Measurements from ENCODE around the gene GNAS-AS1.

Gene GNAS-AS1

DNA sequence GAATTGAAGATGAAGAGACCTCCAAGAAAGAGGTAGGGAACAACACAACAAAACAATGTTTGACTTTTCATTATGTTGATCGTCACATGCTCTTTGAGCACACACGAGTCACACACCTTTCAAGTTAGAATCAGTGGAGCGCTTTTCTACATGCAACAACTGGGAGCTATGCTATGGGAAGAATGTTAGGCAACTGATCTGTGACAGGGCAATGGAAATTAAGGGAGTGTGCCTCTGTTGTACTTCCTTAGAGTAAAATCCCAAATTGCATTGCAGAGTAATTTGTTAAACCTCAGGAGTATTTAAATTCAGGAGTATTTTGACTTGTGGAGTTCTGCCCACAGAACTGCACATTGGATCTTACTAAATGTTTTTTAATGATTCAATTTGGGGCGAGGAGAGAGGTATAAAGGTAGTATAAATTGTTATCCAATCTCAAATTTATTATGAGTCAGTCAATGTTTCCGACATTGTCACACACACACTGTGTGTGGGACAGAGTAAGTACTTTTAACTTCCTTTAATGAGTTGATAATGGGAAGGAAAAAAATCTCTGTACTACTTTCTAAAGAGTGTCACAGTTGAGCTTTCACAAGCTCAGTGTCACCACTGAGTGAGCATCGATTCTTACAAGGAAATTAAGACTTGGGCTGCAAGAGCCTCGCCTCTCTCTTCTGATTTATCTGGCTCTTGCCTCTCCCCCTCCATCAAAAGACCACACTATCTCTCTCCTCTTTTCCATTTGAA is 12.5 kb upstream of the GNAS-AS1 start:
- DNase-seq = no peak

DNA sequence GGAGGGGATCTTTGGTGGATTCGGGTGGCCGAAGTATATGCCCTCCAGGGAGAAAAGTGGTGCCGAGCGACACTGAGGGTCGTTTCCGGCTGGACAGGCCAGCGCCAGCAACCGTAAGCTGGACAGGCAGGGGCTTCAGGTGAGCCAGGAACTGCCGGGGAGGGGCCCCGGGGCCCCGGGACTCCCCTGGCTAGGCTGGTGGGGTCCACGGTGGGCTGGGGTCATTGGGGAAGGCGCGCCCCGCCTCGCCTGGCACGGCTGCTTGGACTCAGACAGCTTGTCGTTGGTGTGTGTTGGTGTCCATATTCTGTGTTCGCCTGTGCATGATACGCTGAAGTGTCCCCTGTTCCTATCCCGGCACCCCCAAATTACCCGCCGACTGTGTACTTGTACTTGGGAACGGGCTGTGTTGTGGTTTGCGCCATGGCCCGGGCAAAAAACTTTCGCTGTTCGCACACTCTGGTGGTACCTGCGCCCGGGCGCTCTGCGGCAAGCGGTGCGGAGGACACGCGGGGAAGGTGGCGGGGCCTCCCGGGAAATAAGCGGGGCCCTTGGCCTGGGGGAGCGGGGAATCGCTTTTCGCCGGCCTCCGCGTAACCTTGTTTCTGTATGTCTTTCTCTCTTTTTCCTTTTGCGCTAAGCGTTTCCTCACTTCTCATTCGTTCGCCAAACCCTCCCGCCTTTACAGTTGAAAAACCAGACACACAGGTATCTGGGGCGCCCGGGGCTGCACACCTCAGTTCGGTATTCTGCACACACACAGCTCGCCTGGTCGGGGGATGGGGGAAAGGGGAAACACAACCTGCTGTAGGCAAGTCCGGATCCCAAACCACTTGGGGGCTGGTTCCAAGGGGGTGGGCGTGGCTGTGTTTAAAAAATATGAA is 5.0 kb upstream of the GNAS-AS1 start:
- DNase-seq = no peak

DNA sequence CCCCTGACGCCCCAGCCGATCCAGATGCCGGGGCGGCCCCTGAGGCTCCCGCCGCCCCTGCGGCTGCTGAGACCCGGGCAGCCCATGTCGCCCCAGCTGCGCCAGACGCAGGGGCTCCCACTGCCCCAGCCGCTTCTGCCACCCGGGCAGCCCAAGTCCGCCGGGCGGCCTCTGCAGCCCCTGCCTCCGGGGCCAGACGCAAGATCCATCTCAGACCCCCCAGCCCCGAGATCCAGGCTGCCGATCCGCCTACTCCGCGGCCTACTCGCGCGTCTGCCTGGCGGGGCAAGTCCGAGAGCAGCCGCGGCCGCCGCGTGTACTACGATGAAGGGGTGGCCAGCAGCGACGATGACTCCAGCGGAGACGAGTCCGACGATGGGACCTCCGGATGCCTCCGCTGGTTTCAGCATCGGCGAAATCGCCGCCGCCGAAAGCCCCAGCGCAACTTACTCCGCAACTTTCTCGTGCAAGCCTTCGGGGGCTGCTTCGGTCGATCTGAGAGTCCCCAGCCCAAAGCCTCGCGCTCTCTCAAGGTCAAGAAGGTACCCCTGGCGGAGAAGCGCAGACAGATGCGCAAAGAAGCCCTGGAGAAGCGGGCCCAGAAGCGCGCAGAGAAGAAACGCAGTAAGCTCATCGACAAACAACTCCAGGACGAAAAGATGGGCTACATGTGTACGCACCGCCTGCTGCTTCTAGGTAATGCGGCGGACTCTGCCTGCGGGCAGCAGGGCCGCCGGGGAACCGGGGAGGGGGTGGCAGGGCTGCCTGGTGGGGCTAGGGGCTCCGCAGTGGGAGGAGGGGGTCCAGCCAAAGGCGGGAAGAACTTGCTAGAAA is 4.2 kb upstream of the GNAS-AS1 start:
- DNase-seq = no peak

DNA sequence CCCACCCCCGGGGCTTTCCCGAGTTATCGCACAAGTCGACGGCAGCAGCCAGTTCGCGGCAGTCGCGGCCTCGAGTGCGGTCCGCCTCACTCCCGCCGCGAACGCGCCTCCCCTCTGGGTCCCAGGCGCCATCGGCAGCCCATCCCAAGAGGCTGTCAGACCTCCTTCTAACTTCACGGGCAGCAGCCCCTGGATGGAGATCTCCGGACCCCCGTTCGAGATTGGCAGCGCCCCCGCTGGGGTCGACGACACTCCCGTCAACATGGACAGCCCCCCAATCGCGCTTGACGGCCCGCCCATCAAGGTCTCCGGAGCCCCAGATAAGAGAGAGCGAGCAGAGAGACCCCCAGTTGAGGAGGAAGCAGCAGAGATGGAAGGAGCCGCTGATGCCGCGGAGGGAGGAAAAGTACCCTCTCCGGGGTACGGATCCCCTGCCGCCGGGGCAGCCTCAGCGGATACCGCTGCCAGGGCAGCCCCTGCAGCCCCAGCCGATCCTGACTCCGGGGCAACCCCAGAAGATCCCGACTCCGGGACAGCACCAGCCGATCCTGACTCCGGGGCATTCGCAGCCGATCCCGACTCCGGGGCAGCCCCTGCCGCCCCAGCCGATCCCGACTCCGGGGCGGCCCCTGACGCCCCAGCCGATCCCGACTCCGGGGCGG is 3.4 kb upstream of the GNAS-AS1 start:
- no peak for DNase-seq

DNA sequence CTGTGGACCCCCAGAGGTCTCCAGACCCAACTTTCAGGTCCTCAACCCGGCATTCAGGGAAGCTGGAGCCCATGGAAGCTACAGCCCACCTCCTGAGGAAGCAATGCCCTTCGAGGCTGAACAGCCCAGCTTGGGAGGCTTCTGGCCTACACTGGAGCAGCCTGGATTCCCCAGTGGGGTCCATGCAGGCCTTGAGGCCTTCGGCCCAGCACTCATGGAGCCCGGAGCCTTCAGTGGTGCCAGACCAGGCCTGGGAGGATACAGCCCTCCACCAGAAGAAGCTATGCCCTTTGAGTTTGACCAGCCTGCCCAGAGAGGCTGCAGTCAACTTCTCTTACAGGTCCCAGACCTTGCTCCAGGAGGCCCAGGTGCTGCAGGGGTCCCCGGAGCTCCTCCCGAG is 2.8 kb upstream of the GNAS-AS1 start:
- no peak for DNase-seq

DNA sequence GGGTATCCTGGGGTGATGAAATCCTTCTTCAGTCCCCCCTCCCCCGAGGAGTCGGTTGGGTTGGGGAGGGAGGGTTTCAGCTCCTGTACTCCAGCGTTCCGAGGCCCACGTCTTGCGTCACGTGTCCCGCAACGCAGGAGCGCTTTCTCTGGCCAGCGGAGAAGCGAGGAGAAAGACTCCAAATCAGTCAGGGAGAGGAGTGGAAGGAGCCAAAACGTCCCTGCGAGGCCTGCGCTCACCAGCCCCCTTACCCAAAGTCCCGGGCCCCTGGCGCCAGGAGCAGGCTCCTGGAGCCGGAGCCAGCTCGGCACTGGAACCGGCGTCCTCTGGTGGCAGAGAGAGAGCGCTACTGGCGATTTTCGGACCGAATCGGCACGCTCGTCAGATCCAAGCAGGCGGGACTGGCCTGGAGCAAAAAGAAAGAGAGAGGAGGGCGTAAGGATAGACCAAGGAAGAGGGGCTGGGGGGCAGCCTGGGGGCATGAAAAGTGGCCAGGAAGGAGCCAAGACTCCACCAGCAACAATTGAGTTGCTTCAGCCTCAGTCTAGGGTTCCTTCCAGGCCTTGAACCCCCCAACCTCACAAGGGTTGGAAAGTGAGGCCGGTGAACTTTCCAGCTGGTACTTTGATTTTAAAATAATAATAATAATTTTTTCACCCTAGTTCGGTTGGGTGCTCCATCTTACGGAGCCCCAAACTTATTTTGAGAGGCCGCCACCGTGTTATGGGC is 2.0 kb upstream of the GNAS-AS1 start, which contains the start of gene GNAS:
GNAS (plus strand) TSS at position 174 of the 729 bp plus-strand sequence.
- DNase-seq = peak in 28 of 58 donors; percentile 2 to 48 (median 12)

DNA sequence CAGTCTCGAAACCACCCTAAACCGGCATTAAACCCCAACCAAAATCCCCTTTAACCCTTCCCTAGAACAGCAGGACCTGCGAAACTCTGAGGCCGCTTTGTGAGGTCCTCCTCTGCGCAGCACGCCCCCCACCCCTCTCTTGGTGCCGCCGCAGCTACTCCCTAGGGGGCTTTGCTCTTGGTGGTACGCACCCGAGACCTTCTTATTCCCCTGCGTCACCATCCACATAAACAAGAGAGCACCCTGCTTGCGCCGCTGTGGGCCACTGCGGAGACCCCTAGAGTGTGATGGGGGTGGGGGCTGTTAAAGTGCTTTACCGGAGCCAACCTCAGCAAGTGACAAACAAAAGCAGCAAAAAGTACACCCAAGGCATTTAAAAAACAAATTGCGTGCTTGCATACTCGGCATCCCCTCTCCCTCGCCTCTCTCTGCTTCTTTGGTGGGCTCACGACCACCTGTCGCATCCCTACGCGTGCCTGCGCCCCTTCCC is 1.3 kb upstream of the GNAS-AS1 start:
- no peak for DNase-seq

DNA sequence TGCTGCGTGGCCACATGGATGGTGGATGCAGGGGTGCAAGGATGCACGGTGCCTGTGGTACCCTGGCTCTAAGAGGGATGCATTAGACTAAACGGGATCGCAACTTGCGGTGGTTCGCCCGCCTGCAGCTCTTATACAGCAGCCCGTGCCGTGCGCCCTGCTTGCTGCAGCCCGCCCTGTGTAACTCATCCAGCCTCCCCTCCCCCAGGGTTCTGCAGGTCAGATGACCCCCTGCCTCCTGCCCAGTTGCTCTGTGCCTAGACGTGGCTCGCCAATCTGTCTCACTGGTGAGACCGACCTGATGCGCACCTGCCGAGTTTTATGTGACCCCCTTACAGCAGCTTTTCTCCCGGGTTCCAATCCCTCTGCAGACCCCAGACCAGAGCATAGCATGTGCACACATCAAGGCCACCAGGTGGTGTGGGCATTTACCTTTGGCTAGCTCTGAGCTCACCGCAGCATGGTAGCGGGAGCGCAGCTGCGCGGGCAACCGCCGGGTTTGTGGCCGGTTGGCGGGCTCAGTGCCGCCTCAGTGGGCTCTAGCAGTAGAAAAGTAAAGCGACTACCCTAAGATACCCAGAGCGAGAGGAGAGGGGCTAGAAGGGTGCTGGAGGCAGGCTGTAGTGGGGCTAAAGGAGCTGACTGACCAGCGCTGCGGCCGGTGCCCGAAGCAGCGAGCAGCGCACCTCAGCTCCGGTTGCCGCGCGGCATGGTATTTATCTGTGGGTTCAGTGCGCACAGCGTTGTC is 693 bp upstream of the GNAS-AS1 start:
- DNase-seq = no peak

DNA sequence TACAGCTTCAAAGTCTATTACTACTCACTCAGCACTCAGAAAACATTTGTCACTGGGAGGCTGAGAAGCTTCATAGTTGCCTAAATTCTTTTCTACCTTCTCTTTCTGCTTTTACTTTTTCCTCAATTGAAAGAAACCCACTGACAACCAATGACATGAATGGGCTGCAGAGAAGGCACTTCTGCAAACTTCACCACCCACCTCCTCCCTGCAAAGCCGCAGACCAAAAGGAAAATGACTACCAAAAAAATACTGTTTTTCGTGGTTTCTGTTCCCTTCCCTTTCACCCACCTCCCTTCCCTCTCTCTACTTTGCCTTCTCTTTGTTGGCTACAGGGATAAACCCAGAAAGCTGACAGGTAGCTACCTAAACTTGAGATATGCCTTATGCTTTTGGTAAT is 3.2 kb downstream of the GNAS-AS1 start:
- DNase-seq = no peak

DNA sequence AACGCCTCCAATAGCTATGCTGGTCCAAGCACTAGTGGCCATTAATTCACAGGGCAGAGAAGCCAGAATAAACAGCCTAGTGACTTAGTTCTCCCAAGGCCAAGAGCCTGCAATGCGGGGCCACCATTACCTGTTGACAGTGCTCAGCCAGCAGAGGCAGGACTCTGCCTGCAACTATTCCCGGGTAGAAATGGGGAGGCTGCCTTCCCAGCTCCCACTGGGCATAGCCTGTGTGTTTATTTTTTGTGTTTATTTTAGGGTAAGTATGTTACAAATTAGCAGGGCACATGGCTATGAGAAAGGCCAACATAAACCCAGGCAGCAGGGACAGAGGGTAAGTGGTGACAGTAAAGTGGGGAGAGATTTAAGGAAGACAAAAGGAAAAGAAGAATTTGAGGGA is 5.0 kb downstream of the GNAS-AS1 start:
- no peak for DNase-seq

DNA sequence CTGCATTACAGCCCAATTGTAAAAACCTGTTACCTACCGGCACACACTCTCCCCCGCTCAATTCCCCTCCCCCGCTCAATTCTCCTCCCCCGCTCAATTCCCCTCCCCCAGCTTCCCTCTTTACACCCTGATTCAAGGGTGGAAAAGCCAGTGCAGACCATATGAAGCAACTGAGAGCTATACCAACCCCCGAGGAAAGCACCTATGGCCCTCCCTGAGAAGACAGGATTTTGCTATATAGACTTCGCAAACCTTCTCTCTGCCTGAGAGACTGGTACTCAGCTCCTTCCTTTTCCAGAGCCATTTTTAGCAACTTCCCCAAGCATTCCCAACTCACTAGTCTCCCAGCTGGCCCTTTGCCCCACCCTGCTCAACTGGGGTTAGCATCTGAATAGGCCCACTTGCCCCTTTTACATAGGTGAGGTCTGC is 7.6 kb downstream of the GNAS-AS1 start:
- DNase-seq = no peak

DNA sequence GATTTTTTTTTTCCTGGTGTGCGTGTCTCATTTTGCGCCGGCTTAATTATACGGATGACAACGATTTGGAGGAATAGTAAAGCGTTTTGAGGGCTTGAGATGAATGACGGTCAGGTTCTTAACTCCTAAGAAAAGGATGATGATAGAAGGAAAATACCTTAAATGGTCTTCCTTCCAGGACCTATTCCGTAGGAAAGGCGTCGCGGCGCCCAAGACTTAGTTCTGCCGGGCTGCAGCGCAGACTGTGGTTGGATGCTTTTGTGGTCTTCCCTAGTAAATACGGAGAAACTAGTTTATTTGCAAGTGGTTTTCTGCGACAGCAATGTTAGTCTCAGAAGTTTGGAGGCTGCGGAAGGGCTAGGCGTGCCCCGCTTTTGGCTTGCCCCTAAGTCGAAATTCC is 8.4 kb downstream of the GNAS-AS1 start:
- no peak for DNase-seq

DNA sequence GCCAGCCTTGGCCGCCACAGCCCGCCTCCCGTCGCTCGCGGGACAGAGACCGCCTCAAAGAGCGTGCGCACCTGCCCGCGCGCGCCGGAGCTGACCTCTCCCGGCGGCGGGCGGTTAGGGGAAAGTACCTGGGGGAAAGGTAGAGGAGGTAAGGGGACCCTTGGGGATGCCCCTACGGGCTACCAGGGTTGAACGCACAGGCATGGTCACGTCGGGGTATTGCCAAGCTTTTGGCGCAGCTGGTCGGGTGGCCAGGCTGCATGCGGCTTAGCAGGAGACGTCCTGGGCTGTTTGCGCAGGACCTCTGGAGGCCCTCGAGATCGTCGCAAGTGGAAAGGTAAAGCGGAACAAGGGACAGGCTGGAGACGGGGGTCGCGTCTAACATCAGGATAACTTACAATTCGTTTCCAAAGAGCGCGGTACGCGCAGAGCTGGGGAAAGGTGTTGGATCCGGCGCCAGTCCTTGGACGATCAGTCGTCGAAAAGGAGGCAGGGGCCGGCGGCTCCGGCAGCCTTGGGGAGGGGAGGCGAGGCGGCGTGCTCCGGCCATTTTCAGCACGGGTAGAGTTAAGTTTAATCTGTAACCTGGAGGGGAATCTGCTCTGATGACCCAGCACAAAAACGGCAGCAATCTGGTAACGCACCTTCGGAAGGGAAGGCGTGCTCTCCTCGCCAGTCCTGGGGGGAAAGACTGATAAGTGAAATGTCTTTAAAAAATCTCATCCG is 9.0 kb downstream of the GNAS-AS1 start:
- DNase-seq = no peak

DNA sequence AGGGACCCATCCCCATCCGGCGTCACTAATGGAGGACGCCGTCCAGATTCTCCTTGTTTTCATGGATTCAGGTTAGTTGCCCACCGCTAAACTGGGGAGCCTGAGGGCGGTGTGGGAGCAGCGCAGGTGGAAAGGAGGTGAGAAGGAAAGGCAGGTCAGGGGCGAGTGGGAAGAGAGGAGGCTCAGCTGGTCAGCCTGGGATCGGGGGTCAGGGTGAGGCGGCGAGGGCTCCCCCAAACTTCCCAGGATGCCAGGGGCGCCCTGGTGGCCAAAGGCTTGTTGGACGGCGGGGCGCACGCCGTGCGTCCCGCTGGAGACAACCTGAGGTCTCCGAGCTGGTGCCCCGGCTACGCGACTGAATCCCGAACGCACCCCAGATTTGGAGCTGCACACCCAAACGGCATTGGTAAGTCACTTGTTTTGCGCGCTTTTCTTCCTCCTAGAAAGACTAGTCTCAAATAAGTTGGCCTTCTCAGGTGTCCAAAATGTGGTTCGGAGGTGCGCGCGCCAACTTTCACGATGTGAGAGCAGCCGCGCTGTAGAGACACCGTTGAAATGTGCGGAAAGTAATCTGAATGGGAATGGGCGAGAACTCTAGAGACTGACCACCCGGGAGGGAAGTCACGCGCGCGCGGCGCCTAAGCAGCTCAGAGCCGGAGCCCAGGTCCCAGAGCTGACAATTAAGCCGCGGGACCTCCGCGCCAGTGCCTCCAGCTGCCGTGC is 9.7 kb downstream of the GNAS-AS1 start:
- DNase-seq = no peak

DNA sequence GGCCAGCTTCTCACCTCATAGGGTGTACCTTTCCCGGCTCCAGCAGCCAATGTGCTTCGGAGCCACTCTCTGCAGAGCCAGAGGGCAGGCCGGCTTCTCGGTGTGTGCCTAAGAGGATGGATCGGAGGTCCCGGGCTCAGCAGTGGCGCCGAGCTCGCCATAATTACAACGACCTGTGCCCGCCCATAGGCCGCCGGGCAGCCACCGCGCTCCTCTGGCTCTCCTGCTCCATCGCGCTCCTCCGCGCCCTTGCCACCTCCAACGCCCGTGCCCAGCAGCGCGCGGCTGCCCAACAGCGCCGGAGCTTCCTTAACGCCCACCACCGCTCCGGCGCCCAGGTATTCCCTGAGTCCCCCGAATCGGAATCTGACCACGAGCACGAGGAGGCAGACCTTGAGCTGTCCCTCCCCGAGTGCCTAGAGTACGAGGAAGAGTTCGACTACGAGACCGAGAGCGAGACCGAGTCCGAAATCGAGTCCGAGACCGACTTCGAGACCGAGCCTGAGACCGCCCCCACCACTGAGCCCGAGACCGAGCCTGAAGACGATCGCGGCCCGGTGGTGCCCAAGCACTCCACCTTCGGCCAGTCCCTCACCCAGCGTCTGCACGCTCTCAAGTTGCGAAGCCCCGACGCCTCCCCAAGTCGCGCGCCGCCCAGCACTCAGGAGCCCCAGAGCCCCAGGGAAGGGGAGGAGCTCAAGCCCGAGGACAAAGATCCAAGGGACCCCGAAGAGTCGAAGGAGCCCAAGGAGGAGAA is 10.5 kb downstream of the GNAS-AS1 start:
- DNase-seq = no peak

DNA sequence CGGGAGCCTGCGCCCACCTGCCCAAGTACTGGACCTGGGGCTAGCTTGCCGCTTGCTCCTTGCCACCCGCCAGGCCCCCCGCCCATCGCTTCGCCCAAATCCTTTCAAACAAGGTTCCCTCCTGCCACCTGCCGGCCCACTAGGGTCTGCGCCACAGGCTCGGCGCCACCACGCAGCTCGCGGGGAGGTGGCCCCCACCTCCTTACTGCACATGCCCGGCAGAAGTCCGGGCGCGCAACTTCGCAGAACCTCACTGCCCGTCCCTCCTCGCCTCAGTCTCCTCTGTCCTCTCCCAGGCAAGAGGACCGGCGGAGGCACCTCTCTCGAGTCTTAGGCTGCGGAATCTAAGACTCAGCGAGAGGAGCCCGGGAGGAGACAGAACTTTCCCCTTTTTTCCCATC is 11.2 kb downstream of the GNAS-AS1 start:
- DNase-seq = peak in 19 of 58 donors; percentile 3 to 51 (median 16)

DNA sequence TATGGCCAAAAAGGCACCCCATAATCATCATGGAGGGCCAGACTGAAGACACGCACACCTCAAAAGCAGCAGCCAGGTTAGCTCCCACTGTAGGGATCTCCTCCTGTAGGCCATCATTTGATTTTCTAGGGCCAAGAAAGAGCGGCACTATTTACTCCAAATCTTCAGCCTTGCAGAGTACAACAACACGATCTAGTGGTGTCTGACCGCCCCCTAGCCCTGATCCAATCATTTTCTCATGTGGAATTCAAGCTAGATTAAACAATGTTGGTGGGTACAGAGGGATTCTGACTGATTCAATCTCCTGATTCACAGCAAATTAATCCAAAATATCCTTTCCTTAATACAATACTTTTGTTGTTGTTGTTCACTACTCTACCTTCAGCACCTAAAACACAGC is 12.5 kb downstream of the GNAS-AS1 start:
- DNase-seq = no peak
